ENCODE measurements around the gene NAA80.

Gene NAA80, protein sequence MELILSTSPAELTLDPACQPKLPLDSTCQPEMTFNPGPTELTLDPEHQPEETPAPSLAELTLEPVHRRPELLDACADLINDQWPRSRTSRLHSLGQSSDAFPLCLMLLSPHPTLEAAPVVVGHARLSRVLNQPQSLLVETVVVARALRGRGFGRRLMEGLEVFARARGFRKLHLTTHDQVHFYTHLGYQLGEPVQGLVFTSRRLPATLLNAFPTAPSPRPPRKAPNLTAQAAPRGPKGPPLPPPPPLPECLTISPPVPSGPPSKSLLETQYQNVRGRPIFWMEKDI

DNA sequence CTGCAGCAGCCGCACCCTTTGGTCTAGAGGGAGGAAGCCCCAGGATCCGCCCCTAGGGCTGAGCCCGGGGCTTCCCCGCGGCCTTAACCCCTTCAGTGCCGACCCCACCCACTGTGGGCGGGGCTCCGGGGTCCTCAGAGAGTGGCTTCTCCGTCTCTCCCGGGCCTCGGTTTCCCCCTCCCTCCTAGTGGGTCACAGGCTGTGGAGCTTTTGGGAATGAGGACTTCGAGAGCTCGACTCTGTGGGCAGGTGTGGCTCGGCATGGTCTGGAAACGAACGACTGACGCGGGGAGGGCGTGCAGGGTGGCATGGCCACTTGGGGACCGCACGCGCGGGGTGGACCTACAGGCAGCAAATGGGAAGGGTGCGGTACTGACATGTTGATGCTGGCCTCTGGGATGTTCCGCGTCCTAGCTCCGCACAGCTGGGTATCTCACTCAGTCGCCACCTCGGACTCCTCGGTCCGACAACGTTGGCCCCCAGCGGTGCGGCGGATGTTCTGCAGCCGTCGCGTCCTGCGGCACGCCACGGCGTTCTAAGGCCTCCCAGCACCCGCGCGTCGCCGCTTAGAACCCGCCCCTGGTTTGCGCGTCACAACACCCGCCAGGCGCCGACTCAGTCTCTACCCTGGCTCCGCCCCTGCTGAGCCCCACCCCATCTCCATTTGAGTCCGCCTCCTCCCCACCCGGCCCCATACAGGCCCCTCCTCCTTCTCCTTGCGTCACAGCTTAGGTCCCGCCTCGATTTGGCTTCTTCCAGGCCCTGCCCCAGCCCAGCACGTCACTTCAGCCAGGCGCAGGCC, at the start of gene NAA80, which contains the start of gene HYAL3:
Gene NAA80 (minus strand): TSS at position 570 of the 802 bp plus-strand sequence. CDS start 1,942 bp downstream, outside the sequence.
Gene HYAL3 (minus strand): TSS at position 570 of the 802 bp plus-strand sequence. CDS start 3,803 bp downstream, outside the sequence.
- peak; percentile 99 for DNase-seq (ENCODE audit: low spot score)
- peak; percentile 92 for FAIRE-seq

DNA sequence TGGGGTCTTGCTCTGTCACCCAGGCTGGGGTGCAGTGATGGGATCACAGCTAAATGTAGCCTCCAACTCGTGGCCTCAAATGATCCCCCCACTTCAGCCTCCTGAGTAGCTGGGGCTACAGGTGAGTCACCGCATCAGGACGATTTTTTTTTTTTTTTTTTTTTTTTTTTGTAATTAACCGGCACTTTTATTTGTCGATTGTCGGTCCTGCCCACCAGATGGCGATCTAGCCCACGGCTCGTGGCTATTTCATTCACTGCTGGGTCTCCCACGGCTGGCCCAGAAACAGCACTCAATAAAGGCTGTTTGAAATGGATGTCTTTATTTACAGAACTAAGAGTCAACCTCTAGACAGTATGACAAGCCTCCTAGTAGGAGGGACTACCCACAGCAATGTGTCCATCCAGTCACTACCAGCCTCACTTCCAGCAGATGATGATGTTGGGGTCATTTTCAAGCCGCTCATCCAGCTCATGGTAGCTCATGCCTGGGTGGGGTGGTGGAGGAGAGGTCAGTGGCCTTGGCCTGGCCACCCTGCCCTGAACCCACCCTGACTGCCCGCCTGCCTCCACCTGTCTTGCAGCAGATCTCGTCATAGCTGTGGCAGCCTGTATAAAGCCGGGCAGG, 48.1 kb upstream of the NAA80 start:
- DNase-seq (ENCODE audit: low spot score) (peak; percentile 72), FAIRE-seq (peak; percentile 9)

DNA sequence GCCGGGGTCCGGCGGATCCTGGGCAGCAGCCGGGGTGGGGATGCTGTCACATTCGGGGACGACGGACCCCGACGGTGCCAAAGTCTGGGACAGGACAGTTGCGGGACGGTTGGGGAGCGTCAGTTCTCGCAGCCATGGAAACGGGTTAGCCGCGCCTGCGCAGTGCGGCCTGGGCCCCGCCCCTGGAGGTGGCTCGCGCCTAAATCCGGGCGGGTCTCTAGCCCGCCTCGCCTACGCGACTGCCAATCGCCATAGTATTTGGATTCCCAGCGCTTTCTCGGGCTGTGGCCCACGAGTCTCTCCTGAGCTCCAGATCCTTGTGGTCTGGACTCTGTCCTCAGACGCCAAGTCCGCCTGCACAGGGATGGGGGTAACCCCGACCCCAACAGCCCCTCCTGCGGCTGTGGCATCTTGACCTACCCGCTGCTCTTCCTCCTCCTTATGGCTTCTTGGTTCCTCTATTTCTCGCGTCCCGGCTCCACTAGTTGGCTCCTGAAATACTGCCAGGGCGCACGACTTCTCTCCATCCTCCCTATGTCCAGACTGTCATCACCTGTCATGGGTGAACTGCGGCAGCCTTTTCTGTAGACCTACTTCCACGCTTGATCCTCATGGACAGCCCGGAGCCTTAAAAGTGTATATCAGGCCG, 46.5 kb upstream of the NAA80 start, which contains the start of gene ZMYND10:
Gene ZMYND10 (minus strand): TSS at position 147 of the 649 bp plus-strand sequence. CDS start 153 bp downstream, outside the sequence.
- FAIRE-seq (peak; percentile 27), DNase-seq (ENCODE audit: low spot score) (peak; percentile 63)

DNA sequence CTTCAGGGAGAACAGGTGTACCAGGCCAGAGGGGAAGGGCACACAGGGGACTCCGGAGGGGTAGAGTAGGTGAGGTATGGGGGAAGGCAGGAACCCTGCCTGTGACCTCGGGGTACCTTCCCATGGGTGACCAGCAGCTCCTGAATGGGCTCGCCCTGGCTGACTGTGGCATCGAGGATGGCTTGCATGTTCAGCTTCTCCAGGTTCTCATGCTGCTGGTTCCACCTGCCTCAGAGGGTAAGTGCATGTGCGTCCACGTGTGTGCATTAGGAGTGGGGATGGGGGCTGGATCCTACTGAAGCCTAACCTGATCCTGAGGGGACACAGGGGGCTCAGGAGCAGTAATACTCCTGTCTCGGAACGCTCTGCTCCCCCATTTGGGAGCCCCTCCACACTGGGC, 45.8 kb upstream of the NAA80 start:
- DNase-seq (ENCODE audit: low spot score), result no peak

DNA sequence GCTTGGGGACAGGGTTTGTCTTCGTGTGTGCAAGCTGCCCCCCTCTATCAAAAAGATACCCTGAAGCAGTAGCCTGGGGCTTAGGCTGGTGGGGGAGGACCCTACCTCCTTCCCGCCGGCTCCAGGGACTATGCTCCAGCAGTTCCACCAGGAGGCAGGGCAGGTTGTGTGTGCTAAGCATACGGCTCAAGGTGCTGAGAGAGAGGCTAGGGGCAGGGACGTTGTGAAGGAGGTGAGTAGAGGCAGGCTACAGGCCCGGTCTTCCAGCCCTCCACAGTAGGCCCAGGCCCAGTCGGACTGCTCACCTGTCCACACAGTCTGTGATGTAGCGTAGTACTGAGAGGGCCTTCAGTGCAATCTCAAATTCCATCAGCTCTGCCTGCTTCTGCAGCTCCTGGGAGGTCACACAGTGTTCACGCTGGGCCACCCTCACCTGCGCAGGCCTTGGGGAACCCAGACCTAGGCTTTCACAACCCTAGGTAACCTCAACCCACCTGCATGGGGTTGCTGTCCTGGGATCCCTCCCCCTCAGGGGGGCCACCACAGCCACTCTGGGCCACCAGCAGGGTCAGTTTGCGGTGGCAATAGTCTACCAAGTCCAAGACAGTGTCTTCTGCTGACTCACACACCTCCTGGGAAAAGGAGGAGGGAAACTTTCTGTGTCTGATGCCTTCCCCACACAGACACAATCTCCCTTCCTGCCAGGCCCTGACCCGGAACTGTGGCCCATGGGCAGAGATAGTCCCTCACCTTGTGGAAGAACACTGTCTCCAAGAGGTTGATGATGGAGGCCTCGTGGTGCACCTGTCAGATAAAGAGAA, 43.8 kb upstream of the NAA80 start:
- DNase-seq (ENCODE audit: low spot score) (no peak), FAIRE-seq (no peak)

More for the DNA sequence above, 45.8 kb upstream of the NAA80 start:
- FAIRE-seq, result no peak

DNA sequence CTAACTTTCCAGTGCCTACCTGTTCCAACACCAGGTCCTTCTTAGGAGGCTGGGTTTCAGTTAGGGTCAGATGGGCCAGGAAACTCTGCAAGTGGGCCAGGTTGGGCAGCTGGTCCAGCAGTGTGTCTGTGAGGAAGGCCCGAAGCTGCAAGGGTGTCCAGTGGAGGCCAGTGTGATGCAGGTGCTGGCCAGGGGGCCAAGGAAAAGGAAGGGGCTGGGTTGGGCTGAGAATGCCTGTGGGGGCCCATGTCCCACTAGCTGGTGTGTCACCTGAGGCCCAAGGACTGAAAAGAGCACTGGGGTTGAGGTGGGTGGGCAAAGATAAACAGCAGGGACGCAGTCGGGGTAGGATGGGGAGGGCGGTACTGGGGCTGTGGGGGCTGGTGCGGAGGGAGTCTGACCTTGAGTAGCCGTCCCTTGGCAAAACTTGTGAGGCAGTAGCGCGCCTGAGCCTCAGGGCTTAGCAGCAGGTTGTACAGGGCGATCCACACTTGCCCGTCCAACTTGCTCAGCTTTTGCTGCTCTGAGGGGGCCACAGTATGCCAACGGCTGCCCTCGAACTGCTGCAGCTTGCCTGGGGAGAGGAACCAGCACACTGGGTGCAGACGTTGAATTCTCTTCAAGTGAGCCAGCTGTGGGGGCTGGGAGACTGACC, 42.9 kb upstream of the NAA80 start:
- FAIRE-seq, result no peak

DNA sequence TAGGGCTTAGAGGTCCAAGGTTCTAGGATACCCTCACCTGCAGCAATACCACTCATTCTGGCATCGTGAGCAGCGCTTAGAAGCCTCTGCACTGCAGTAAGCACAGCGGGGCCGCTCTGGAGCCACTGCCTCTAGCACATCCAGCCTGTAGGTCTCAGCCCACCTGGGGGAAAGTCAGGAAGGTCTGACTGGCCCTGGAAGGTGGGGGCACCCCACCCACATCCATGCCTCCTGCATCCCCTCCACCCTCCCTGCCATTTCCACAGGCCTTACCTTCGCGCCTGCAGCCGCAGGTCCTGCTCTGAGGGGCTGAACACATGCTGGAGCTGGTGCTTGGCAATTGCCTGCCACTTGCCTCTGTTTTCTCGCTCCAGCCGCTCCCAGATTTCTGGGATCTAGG, 42.3 kb upstream of the NAA80 start:
- no peak for DNase-seq (ENCODE audit: low spot score)
- FAIRE-seq, result no peak

More for the DNA sequence above, 42.9 kb upstream of the NAA80 start:
- DNase-seq (ENCODE audit: low spot score), result no peak

DNA sequence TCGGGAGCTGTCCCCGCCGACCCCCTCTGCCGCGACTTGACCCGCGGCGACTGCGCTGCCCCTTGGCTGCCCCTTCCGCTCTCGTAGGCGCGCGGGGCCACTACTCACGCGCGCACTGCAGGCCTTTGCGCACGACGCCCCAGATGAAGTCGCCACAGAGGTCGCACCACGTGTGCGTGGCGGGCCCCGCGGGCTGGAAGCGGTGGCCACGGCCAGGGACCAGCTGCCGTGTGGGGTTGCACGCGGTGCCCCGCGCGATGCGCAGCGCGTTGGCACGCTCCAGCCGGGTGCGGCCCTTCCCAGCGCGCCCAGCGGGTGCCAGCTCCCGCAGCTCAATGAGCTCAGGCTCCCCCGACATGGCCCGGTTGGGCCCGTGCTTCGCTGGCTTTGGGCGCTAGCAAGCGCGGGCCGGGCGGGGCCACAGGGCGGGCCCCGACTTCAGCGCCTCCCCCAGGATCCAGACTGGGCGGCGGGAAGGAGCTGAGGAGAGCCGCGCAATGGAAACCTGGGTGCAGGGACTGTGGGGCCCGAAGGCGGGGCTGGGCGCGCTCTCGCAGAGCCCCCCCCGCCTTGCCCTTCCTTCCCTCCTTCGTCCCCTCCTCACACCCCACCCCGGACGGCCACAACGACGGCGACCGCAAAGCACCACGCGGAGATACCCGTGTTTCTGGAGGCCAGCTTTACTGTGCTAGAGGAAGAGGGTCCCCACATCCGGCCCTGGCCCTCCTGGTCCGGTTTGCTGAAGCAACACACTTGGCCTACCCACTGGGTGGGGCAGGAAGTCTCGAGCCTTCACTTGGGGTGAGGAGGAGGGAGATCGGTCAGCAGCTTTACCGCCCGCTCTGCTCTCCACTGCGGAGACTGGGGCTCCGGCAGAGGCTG, 41.5 kb upstream of the NAA80 start, which contains the start of gene RASSF1:
Gene RASSF1 (minus strand): TSS at position 389 of the 882 bp plus-strand sequence. CDS start 31 bp downstream, at position 358.
- DNase-seq (ENCODE audit: low spot score), result no peak
- no peak for FAIRE-seq

DNA sequence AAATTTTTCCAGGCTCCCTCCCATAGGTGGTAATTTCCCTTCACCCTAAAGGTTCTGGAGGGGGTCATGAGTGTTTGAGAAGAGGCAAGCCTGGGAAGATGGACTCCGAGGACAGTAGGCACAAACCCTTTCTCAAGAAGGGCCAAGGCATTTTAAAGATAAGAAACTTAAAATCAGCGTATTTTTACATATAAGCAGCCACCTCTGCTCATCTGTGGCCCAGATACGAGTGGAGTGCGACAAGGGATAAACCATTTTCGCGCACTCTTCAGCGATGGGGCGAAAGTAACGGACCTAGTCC, 40.9 kb upstream of the NAA80 start:
- no peak for FAIRE-seq
- DNase-seq (ENCODE audit: low spot score), result no peak

DNA sequence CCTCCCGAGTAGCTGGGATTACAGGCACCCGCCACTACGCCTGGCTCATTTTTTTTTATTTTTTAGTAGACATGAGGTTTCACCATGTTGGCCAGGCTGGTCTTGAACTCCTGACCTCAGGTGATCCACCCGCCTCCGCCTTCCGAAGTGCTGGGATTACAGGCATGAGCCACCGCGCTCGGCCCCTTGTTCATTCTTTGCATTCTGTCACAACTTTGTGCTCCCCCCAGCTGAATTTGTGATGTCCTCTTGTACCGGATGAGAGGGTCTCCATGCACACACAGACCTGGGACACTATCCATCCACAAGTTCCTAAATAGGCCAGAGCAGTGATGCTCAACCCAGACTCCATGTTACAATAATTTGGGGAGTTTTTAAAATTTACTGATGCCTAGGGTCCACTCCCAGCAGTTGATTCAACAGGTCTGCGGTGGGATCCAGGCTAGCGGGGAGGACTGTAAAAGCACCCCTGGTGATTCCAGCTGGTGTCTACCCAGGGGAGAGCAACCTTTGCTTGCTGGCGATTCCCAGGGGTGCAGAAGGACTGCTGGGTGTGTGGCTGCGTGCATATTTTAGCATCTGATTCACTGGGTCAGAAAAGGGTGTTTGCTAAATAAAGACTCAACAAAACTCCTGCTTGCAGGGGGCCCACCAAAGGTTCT, 40.4 kb upstream of the NAA80 start:
- FAIRE-seq (no peak), DNase-seq (ENCODE audit: low spot score) (no peak)

DNA sequence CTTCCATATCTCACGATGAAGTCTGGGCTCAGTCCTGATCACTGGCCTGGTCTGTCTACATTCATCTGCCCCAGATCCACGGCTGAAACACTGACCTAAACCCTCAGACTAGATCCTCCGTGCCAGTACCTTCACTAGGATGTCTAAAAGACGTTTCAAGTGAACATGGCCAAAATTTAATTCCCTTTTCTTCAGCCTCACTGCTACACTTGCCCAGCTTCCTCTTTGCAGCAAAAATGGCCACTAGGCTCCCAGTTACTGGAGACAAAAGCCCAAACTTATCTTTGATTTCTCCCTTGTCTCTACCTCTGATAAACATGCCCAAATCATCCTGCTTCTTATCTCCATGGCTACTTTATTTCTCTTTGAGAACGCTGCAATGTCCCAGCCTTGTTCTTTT, 39.8 kb upstream of the NAA80 start:
- FAIRE-seq, result no peak
- DNase-seq (ENCODE audit: low spot score), result no peak

DNA sequence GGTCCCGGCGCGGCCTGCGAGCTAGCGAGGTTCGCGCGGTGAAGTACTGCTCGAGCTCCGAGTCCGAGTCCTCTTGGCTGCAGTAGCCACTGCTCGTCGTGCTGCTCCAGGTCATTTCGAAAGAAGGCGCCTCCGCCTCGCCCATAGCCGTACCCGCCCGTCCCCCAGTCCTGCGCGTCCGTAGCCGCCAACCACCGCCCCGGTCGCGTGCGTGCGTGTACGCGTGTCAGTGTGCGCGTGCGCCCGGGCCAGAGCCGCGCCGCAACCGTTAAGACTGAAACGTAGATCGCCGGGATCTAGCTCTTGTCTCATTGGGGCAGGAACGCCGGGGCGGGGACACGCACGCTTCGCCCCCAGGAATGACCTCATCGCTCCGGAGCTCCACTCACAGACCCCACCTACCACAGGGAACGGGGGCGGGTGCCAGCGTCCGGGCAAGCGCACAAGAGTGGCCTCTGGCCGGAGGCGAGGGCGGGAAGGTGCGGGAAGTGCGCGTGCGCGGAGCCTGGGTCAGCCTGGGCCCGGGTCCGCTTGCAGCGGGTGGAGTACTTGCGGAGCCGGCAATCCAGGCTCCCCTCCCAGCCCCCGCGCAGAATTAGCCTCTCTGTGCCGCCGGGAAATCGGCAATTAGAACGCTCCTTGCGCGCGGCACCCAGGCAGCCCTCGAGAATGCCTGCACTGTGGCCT, 38.1 kb upstream of the NAA80 start:
- peak; percentile 99 for DNase-seq (ENCODE audit: low spot score)
- peak; percentile 94 for FAIRE-seq

DNA sequence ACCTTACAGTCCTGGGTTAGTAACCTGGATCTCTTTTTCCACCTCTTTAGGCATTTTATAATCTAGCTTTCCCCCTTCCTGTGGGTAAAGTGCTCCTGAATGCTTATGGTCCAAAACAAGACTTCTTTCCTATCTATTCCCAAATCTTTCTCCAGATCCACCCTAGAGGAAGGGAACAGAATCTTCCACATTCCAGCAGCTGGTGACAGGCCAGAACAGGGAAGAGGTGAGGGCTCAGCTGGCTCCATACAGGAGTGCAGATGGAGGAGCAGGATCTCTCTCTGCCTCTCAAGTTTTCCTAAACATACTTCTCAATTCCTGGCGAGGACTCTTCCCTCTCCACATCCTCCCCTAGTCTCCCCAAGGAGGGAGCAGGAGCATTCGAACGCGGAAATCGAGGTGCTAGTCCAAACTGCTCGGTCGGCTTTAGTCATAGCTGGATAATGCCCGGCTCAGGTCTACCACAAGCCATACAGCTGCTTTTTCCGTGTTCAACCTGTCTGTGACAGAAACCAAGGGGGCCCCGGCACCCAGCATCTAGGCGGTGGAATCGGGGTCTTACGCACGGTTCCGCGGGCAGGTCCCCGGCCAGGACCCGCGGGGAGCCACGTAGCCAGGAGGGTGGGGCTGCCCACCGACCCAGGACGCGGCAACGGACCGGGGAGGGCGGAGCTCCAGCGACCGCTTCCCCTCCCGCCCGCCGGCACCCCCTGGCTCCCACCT, 37.4 kb upstream of the NAA80 start:
- no peak for FAIRE-seq
- peak; percentile 33 for DNase-seq (ENCODE audit: low spot score)

DNA sequence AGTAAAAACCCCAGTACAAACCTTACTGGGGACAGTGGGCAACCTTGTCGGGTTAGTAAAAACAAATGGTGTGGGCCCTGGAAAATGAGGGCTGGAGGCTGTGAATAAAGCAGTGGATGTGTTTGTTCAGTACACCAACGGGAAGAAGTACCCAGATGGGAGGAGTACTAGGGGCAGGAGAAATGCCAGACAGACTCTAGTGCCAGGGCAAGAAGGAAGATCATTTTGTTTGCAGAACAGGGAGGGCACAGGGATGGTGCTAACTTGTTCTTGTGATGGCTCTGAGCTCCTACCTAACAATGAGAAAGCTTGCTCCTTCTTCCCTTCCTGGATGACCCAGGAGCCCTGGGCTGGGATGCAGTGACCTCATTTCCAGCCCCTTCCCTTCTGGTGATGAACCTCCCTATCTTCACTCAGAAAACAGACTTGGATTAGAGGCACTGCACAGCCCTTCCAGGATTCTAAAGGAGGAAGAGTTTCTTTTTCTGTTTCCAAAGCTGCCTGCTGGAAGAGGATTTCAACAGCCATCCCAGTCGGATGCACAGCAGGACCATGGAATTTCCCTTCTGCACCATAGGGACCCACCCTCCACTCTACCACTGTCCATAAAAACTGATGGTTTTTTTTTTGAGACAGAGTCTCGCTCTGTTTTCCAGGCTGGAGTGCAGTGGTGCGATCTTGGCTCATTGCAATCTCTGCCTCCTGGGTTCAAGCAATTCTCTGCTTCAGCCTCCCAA, 35.3 kb upstream of the NAA80 start:
- FAIRE-seq (no peak), DNase-seq (ENCODE audit: low spot score) (no peak)

DNA sequence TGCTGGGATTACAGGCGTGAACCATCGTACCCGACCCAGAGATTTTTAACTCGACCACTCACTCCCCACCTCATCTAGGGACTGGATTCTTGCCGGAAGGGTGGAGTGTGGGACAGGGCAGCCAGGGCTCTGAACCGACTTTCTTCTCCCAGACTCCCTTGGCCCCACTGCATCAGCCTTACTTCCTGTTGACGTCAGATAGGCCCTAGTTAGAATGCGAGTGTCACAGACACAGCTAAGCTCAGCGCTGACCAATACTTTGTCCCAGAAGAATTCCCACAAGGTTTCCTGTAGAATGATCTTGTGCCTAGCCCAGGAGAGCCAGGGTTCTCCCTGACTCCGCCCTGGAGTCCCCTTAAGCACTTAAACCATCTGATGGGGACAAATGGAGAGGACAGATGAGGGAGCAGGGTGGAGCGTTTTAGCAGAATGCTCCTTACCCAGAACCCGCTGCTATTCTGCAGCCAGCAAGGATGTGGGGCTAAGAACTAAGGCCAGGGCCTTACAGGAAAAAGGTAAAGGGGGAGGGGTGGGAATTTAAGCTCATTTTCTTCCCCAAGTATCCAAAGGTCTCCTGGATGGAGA, 34.6 kb upstream of the NAA80 start:
- no peak for FAIRE-seq
- DNase-seq (ENCODE audit: low spot score), result no peak

DNA sequence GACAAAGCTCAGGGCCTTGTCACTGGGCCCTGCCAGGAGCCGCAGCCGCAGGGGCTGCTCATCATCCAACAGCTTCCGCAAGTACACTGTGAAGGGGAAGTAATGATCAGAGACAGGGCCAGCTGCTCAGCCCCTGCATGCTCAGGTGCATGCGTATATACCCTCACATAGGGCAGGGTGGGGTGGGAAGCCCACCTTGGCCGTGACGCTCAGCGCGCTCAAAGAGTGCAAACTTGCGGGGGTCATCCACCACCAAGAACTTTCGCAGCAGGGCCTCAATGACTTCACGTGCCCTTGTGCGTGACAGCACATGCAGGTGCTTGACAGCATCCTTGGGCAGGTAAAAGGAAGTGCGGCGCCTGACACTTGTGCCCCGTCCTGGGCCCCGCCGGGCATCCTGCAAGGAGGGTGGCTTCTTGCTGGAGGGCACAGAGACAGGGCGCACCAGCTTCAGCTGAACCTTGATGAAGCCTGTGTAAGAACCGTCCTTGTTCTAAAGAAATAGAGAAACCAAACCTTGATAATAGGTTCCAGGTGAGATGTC, 32.2 kb upstream of the NAA80 start:
- no peak for FAIRE-seq
- DNase-seq (ENCODE audit: low spot score), result no peak
